DND-41 (cell line): ENCODE results near the gene MALRD1.

ENCODE experiments used
- ATAC-seq: fragments of 200-7000 bp; cut with Tn5 transposase; 3 replicates; pipeline ENCODE4 v1.9.1; 2021; ENCODE audit warnings: low read depth; ENCODE audit not compliant: insufficient read depth
- DNase-seq: peaks from one replicate; pipeline ENCODE4 v3.0.0-alpha.2; 2020
- H2AFZ ChIP-seq: 2 replicates; pipeline ENCODE4 v1.6.0; 2012; ENCODE audit warnings: low read depth, low read length
- H3K27ac ChIP-seq: 2 replicates; pipeline ENCODE4 v1.5.1; 2012; ENCODE audit warnings: low read length, inconsistent platforms
- H3K27me3 ChIP-seq: fragments of 200-600 bp; sonication (generic); 2 replicates; pipeline ENCODE4 v1.6.0; 2012; ENCODE audit warnings: low read length, mild to moderate bottlenecking, inconsistent platforms; ENCODE audit not compliant: insufficient read depth, poor library complexity
- H3K36me3 ChIP-seq: 2 replicates; pipeline ENCODE4 v1.5.1; 2012; ENCODE audit warnings: low read length, inconsistent platforms; ENCODE audit not compliant: insufficient read depth
- H3K4me1 ChIP-seq: 2 replicates; pipeline ENCODE4 v1.5.1; 2012; ENCODE audit warnings: mild to moderate bottlenecking, low read length; ENCODE audit not compliant: insufficient read depth
- H3K4me2 ChIP-seq: 2 replicates; pipeline ENCODE4 v1.6.0; 2012; ENCODE audit warnings: mild to moderate bottlenecking, moderate library complexity, low read length, inconsistent platforms; ENCODE audit not compliant: insufficient read depth
- H3K4me3 ChIP-seq, 2 experiments: fragments of 200-600 bp in 1 of 2; shearing (Covaris generic) in 1 of 2; 2 replicates each; pipeline ENCODE4 v1.5.1; 2012 to 2016; ENCODE audit warnings: inconsistent platforms in 2 of 2, low read length in 2 of 2, mild to moderate bottlenecking in 2 of 2, low read depth in 1 of 2, moderate library complexity in 1 of 2
- H3K79me2 ChIP-seq: 2 replicates; pipeline ENCODE4 v1.6.0; 2012; ENCODE audit warnings: low read length, inconsistent platforms; ENCODE audit not compliant: insufficient read depth
- H3K9ac ChIP-seq: 2 replicates; pipeline ENCODE4 v1.6.0; 2012; ENCODE audit warnings: low read depth, mild to moderate bottlenecking, inconsistent platforms, low read length, moderate library complexity
- H3K9me3 ChIP-seq: 2 replicates; pipeline ENCODE4 v1.5.1; 2012; ENCODE audit warnings: low read length, moderate library complexity, mild to moderate bottlenecking, inconsistent platforms; ENCODE audit not compliant: insufficient read depth, severe bottlenecking
- H4K20me1 ChIP-seq: 2 replicates; pipeline ENCODE4 v1.6.0; 2012; ENCODE audit warnings: low read length; ENCODE audit not compliant: insufficient read depth
- EZH2 ChIP-seq: IDR thresholded peaks from 3 replicates; pipeline ENCODE4 v1.6.1; 2012; ENCODE audit warnings: borderline replicate concordance, low read depth, mild to moderate bottlenecking, moderate library complexity, low read length, inconsistent platforms; ENCODE audit not compliant: severe bottlenecking
- TF ChIP-seq, protein P1 (sequence below): IDR thresholded peaks from 2 replicates; pipeline ENCODE4 v1.5.1; 2012; ENCODE audit warnings: borderline replicate concordance, low read length, moderate library complexity, mild to moderate bottlenecking; ENCODE audit not compliant: poor library complexity, severe bottlenecking; ENCODE audit errors: extremely low read depth

MALRD1 gene

DNA sequence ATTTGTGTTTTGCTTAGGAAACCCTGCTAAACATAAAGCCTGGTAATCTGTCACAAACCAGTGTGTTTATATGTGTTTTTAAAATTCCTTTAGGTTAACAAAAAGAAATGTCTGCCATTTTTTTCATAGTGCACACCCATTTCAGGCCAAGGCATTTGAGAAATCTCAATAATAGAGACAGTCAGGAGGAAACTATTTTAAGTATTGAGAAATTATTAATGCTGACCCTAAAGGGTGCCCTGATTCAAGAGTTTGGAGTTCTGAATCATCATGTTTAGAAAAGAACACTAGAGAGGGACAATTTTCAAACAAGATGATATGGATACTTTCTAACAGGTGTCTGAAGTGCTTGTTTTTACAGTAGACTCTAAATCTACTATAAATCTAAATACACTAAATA, 28.7 kb downstream of the MALRD1 start:
- no peak overlapping the region for H2AFZ ChIP-seq
- ATAC-seq (no peak), DNase-seq (no peak)
- H3K27me3 ChIP-seq, result no peaks in the 10 kb centered on the region
- H4K20me1 ChIP-seq, result no peaks in the 10 kb centered on the region
- H3K9ac ChIP-seq, result no peak overlapping the region
- no peaks in the 10 kb centered on the region for H3K79me2 ChIP-seq
- H3K4me2 ChIP-seq, result no peak overlapping the region
- TF ChIP-seq, protein P1, sequence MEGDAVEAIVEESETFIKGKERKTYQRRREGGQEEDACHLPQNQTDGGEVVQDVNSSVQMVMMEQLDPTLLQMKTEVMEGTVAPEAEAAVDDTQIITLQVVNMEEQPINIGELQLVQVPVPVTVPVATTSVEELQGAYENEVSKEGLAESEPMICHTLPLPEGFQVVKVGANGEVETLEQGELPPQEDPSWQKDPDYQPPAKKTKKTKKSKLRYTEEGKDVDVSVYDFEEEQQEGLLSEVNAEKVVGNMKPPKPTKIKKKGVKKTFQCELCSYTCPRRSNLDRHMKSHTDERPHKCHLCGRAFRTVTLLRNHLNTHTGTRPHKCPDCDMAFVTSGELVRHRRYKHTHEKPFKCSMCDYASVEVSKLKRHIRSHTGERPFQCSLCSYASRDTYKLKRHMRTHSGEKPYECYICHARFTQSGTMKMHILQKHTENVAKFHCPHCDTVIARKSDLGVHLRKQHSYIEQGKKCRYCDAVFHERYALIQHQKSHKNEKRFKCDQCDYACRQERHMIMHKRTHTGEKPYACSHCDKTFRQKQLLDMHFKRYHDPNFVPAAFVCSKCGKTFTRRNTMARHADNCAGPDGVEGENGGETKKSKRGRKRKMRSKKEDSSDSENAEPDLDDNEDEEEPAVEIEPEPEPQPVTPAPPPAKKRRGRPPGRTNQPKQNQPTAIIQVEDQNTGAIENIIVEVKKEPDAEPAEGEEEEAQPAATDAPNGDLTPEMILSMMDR, result no peak
- no peaks in the 10 kb centered on the region for H3K36me3 ChIP-seq
- H3K27ac ChIP-seq, result no peak overlapping the region
- no peaks in the 10 kb centered on the region for H3K4me1 ChIP-seq
- H3K4me3 ChIP-seq, result no peak overlapping the region
- H3K9me3 ChIP-seq, result no peaks in the 10 kb centered on the region

DNA sequence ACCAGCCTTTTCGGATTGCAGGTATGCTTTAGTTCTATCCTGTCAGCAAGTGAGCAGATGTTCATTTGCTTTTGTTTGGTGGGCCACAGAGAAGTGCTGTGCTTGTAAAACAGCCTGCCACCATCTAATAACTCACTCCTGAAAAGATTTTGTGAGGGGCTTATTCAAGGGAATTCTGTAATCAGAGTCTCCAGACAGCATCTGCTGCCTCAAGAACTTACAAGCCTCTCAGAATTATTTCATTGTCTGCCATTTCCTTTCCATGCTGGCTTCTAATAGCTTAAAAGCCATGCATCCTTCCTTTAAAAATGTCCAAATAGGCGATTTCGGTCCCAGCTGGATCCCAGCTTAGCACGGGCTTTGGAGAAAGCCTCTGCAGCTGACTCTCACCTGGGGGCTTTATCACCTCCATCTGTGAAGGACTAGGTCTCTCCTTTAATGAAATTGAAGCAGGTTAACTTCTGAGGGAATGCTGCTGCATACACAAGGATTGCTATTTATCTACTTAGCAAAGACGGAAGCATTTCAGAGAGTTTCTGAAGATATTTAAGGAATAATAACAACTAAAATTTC, 48.0 kb downstream of the MALRD1 start:
- Histone ChIP-seq H3K4me2 (no peak overlapping the region), H3K4me3 (no peak overlapping the region), H2AFZ (no peak overlapping the region), H3K4me1 (no peaks in the 10 kb centered on the region), H3K9me3 (no peaks in the 10 kb centered on the region), H3K9ac (no peak overlapping the region), H4K20me1 (no peaks in the 10 kb centered on the region), H3K27me3 (no peaks in the 10 kb centered on the region), H3K27ac (no peak overlapping the region), H3K79me2 (no peaks in the 10 kb centered on the region), H3K36me3 (no peaks in the 10 kb centered on the region)
- DNase-seq (no peak), ATAC-seq (no peak)
- no peak for TF ChIP-seq EZH2
- TF ChIP-seq, protein P1, result no peak

DNA sequence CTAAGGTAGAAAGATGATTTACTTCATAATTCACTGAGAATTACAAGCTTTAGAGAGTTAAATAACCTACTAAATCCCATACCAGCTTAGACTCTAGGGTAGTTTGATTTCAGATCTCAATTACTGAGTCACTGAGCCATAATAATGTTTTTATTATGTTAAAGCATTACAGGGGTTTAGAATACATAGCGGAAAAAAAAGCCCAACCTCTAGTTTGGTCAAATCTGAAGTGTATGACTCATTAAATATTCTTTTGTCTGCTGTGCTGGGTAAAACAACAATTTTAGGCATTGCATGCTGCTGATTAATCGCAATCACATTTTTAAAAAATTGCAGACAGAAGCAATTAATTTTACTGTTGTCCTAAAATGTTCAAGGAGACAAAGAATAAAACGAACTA, 48.5 kb downstream of the MALRD1 start:
- TF ChIP-seq, protein P1, result no peak
- TF ChIP-seq EZH2, result no peak
- no peak for DNase-seq
- Histone ChIP-seq H3K4me3 (no peak overlapping the region), H3K9me3 (no peaks in the 10 kb centered on the region), H3K27me3 (no peaks in the 10 kb centered on the region), H3K79me2 (no peaks in the 10 kb centered on the region), H3K27ac (no peak overlapping the region), H3K9ac (no peak overlapping the region), H2AFZ (no peak overlapping the region), H3K4me2 (no peak overlapping the region), H4K20me1 (no peaks in the 10 kb centered on the region), H3K36me3 (no peaks in the 10 kb centered on the region), H3K4me1 (no peaks in the 10 kb centered on the region)
- no peak for ATAC-seq

DNA sequence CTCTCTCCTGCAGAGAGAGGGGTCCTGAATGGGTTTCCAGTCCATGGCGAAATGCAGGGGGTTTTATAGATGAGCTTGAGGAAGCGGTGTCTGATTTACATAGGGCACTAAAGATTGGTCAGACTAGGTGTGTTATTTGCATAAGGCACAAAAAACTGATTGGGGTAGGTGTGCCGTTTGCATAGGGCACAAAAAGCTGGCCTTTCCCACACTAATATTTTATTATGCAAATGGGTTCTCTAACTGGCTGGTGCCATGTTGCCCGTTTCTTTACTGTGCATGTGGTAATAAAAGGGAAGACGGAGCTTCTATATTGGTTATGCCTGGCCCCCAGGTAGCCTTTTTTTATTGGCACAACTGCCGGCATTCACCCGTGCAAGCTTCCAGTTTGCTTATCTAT, 50.2 kb downstream of the MALRD1 start:
- H3K9me3 ChIP-seq, result no peaks in the 10 kb centered on the region
- H3K9ac ChIP-seq, result no peak overlapping the region
- H3K27ac ChIP-seq, result no peak overlapping the region
- ATAC-seq (no peak), DNase-seq (no peak)
- no peaks in the 10 kb centered on the region for H4K20me1 ChIP-seq
- H3K79me2 ChIP-seq, result no peaks in the 10 kb centered on the region
- no peak overlapping the region for H3K4me3 ChIP-seq
- H2AFZ ChIP-seq, result no peak overlapping the region
- no peak overlapping the region for H3K4me2 ChIP-seq
- no peaks in the 10 kb centered on the region for H3K4me1 ChIP-seq
- TF ChIP-seq, protein P1, result no peak
- TF ChIP-seq EZH2, result no peak
- H3K36me3 ChIP-seq, result no peaks in the 10 kb centered on the region
- H3K27me3 ChIP-seq, result no peaks in the 10 kb centered on the region
